Myocyte (in vitro differentiated cells): Measurements from ENCODE around the gene CDC42EP1. TPM values are rescaled to one million over a fixed set of nuclear protein-coding genes. Genes with fewer than 3 reads are reported as not detected.
"Not testable (repeated sequence)": the region's sequence is repeated elsewhere in the genome, so short reads cannot be mapped to it uniquely, and the experiment has no call there.

Experiments
- DNase-seq: peaks from one replicate; pipeline ENCODE4 v3.0.0-alpha.2; 2012; ENCODE audit warnings: low read depth
- total RNA-seq: library from RNA; depleted of rRNA; stranded (reverse); fragments of >200 nt; gene quantifications from 2 replicates; pipeline ENCODE4 v1.2.3, GENCODE V29; 2014

The CDC42EP1 gene
- total RNA-seq, 1 donor from 2014 or later = 76.6 TPM

- DNase-seq = no peak
Measured at GRCh38 chr22:37575490-37576003, 15.3 kb downstream of the CDC42EP1 start.

- no peak for DNase-seq
Measured at GRCh38 chr22:37578002-37578401, 17.7 kb downstream of the CDC42EP1 start.

- no peak for DNase-seq
Measured at GRCh38 chr22:37581504-37581903, 21.2 kb downstream of the CDC42EP1 start.

- DNase-seq = no peak
Measured at GRCh38 chr22:37582526-37582925, 22.2 kb downstream of the CDC42EP1 start.

GRCh38 chr22:37588546-37589215 lies 28.4 kb downstream of the CDC42EP1 start:
- no peak for DNase-seq

- no peak for DNase-seq
Measured at GRCh38 chr22:37589636-37590035, 29.4 kb downstream of the CDC42EP1 start.

GRCh38 chr22:37591081-37591480 lies 30.8 kb downstream of the CDC42EP1 start:
- not testable (repeated sequence) for DNase-seq

- no peak for DNase-seq
Measured at GRCh38 chr22:37591823-37592404, 31.6 kb downstream of the CDC42EP1 start.

- no peak for DNase-seq
Measured at GRCh38 chr22:37594237-37594636, 34.0 kb downstream of the CDC42EP1 start.

- peak; percentile 84 for DNase-seq
Measured at GRCh38 chr22:37599153-37599552, 38.9 kb downstream of the CDC42EP1 start.

- no peak for DNase-seq
Measured at GRCh38 chr22:37601203-37601539, 40.9 kb downstream of the CDC42EP1 start.

- DNase-seq = peak; percentile 29
Measured at GRCh38 chr22:37601540-37602442, 41.5 kb downstream of the CDC42EP1 start.

GRCh38 chr22:37602546-37603277 lies 42.4 kb downstream of the CDC42EP1 start:
- DNase-seq = not testable (repeated sequence)

GRCh38 chr22:37604074-37604473 lies 43.8 kb downstream of the CDC42EP1 start:
- no peak for DNase-seq

GRCh38 chr22:37604875-37605274 lies 44.6 kb downstream of the CDC42EP1 start:
- no peak for DNase-seq

- DNase-seq = peak; percentile 63
Measured at GRCh38 chr22:37607010-37607934, 47.0 kb downstream of the CDC42EP1 start.

- no peak for DNase-seq
Measured at GRCh38 chr22:37607935-37608476, 47.7 kb downstream of the CDC42EP1 start.

- DNase-seq = peak; percentile 97
Measured at GRCh38 chr22:37608477-37609239, 48.4 kb downstream of the CDC42EP1 start, which contains the start of gene GGA1. Gene GGA1 (plus strand): TSS chr22:37608834. CDS start chr22:37608861, 27 bp downstream.
